NT2/D1 (cell line): ENCODE results near the gene PTPN12.

Experiments
- DNase-seq: peaks from one replicate; pipeline ENCODE4 v3.0.0-alpha.2; 2011; ENCODE audit warnings: low read depth, low spot score
- H3K27me3 ChIP-seq: 2 replicates; pipeline ENCODE4 v1.6.0; 2011; ENCODE audit warnings: mild to moderate bottlenecking; ENCODE audit not compliant: insufficient read length, insufficient read depth
- H3K36me3 ChIP-seq: 2 replicates; pipeline ENCODE4 v1.6.1; 2011; ENCODE audit warnings: mild to moderate bottlenecking, low read length, mixed read lengths; ENCODE audit not compliant: insufficient read depth, insufficient read length
- H3K4me1 ChIP-seq: 2 replicates; pipeline ENCODE4 v1.5.1; 2011; ENCODE audit not compliant: insufficient read depth, insufficient read length
- H3K4me3 ChIP-seq: 2 replicates; pipeline ENCODE4 v1.5.1; 2011; ENCODE audit warnings: low read depth; ENCODE audit not compliant: insufficient read length
- H3K9ac ChIP-seq: 2 replicates; pipeline ENCODE4 v1.6.0; 2011; ENCODE audit warnings: low read depth; ENCODE audit not compliant: insufficient read length
- H3K9me3 ChIP-seq: 2 replicates; pipeline ENCODE4 v1.5.1; 2011; ENCODE audit warnings: mild to moderate bottlenecking, low read length; ENCODE audit not compliant: insufficient read depth
- SUZ12 ChIP-seq: IDR thresholded peaks from 2 replicates; pipeline ENCODE4 v1.6.1; 2011; ENCODE audit not compliant: insufficient read length, insufficient read depth; ENCODE audit errors: extremely low read depth
- YY1 ChIP-seq: IDR thresholded peaks from 2 replicates; pipeline ENCODE4 v1.6.1; 2011; ENCODE audit not compliant: insufficient read length, insufficient read depth
- ZNF274 ChIP-seq: IDR thresholded peaks from 2 replicates; pipeline ENCODE4 v1.6.1; 2011; ENCODE audit warnings: mild to moderate bottlenecking, low read depth, low read length

The PTPN12 gene

GRCh38 chr7:77566421-77566820 lies 29.3 kb downstream of the PTPN12 start:
- H3K4me1 ChIP-seq = no peaks in the 10 kb centered on the region
- no peaks in the 10 kb centered on the region for H3K9me3 ChIP-seq
- TF ChIP-seq SUZ12 = no peak
- H3K36me3 ChIP-seq = peaks cover 14% of the 10 kb centered on the region
- no peak for DNase-seq
- no peak overlapping the region for H3K9ac ChIP-seq
- H3K27me3 ChIP-seq = no peaks in the 10 kb centered on the region
- no peak overlapping the region for H3K4me3 ChIP-seq

- TF ChIP-seq YY1 (no peak), ZNF274 (no peak), SUZ12 (no peak)
- Histone ChIP-seq H3K36me3 (peaks cover 41% of the 10 kb centered on the region), H3K9me3 (no peaks in the 10 kb centered on the region), H3K27me3 (no peaks in the 10 kb centered on the region), H3K9ac (no peak overlapping the region), H3K4me3 (no peak overlapping the region), H3K4me1 (no peaks in the 10 kb centered on the region)
- no peak for DNase-seq
Measured at GRCh38 chr7:77569514-77570232, 32.6 kb downstream of the PTPN12 start.

- no peaks in the 10 kb centered on the region for H3K27me3 ChIP-seq
- TF ChIP-seq SUZ12 (no peak), ZNF274 (no peak), YY1 (no peak)
- no peak overlapping the region for H3K4me3 ChIP-seq
- no peak for DNase-seq
- no peak overlapping the region for H3K9ac ChIP-seq
- no peaks in the 10 kb centered on the region for H3K4me1 ChIP-seq
- peaks cover 48% of the 10 kb centered on the region for H3K36me3 ChIP-seq
- H3K9me3 ChIP-seq = no peaks in the 10 kb centered on the region
Measured at GRCh38 chr7:77570330-77571011, 33.4 kb downstream of the PTPN12 start.

- Histone ChIP-seq H3K9me3 (no peaks in the 10 kb centered on the region), H3K4me1 (no peaks in the 10 kb centered on the region), H3K36me3 (peaks cover 57% of the 10 kb centered on the region), H3K9ac (no peak overlapping the region), H3K27me3 (no peaks in the 10 kb centered on the region), H3K4me3 (no peak overlapping the region)
- TF ChIP-seq ZNF274 (no peak), YY1 (no peak), SUZ12 (no peak)
- DNase-seq = no peak
Measured at GRCh38 chr7:77571801-77572200, 34.7 kb downstream of the PTPN12 start.

- no peak overlapping the region for H3K9ac ChIP-seq
- no peak for TF ChIP-seq ZNF274
- no peak for TF ChIP-seq SUZ12
- no peak for TF ChIP-seq YY1
- no peaks in the 10 kb centered on the region for H3K27me3 ChIP-seq
- H3K4me3 ChIP-seq = no peak overlapping the region
- no peak for DNase-seq
- peaks cover 65% of the 10 kb centered on the region for H3K36me3 ChIP-seq
- H3K9me3 ChIP-seq = no peaks in the 10 kb centered on the region
- no peaks in the 10 kb centered on the region for H3K4me1 ChIP-seq
Measured at GRCh38 chr7:77575187-77575586, 38.1 kb downstream of the PTPN12 start.

GRCh38 chr7:77576856-77577255 lies 39.8 kb downstream of the PTPN12 start:
- H3K9ac ChIP-seq = no peak overlapping the region
- H3K4me3 ChIP-seq = no peak overlapping the region
- TF ChIP-seq ZNF274 (no peak), SUZ12 (no peak), YY1 (no peak)
- no peaks in the 10 kb centered on the region for H3K27me3 ChIP-seq
- H3K9me3 ChIP-seq = no peaks in the 10 kb centered on the region
- peaks cover 59% of the 10 kb centered on the region for H3K36me3 ChIP-seq
- H3K4me1 ChIP-seq = no peaks in the 10 kb centered on the region
- no peak for DNase-seq

GRCh38 chr7:77579797-77580196 lies 42.7 kb downstream of the PTPN12 start:
- H3K4me1 ChIP-seq = no peaks in the 10 kb centered on the region
- TF ChIP-seq SUZ12 (no peak), YY1 (no peak), ZNF274 (no peak)
- H3K9ac ChIP-seq = no peak overlapping the region
- H3K27me3 ChIP-seq = no peaks in the 10 kb centered on the region
- peaks cover 54% of the 10 kb centered on the region for H3K36me3 ChIP-seq
- H3K9me3 ChIP-seq = no peaks in the 10 kb centered on the region
- no peak overlapping the region for H3K4me3 ChIP-seq
- DNase-seq = no peak
